ENCODE results near the gene VSTM2L.

The VSTM2L gene

GRCh38 chr20:37987602-37988290, 84.8 kb downstream of the VSTM2L start:
- DNase-seq = no peak
- no peaks in the 10 kb centered on the region for H3K27me3 ChIP-seq (replicated peaks; ENCODE audit: control insufficient read depth, insufficient read depth, low read length, poor library complexity, severe bottlenecking)
- no peaks in the 10 kb centered on the region for H3K9me3 ChIP-seq (ENCODE audit: control insufficient read depth, low read length)
- H3K27ac ChIP-seq (ENCODE audit: insufficient read depth, low read length, poor library complexity, severe bottlenecking) = no peak overlapping the region
- peaks cover 30% of the 10 kb centered on the region for H3K36me3 ChIP-seq (ENCODE audit: control insufficient read depth, insufficient read depth, low read length)
- no peaks in the 10 kb centered on the region for H3K4me1 ChIP-seq (ENCODE audit: control insufficient read depth, insufficient read depth, low read length, poor library complexity, severe bottlenecking)
- H3K4me3 ChIP-seq (ENCODE audit: insufficient read depth, low read depth, low read length, poor library complexity, severe bottlenecking) = no peak overlapping the region

- no peak overlapping the region for H3K27ac ChIP-seq (ENCODE audit: insufficient read depth, low read length, poor library complexity, severe bottlenecking)
- H3K36me3 ChIP-seq (ENCODE audit: control insufficient read depth, insufficient read depth, low read length) = peaks cover 25% of the 10 kb centered on the region
- no peak for DNase-seq
- H3K4me1 ChIP-seq (ENCODE audit: control insufficient read depth, insufficient read depth, low read length, poor library complexity, severe bottlenecking) = no peaks in the 10 kb centered on the region
- no peaks in the 10 kb centered on the region for H3K27me3 ChIP-seq (replicated peaks; ENCODE audit: control insufficient read depth, insufficient read depth, low read length, poor library complexity, severe bottlenecking)
- no peaks in the 10 kb centered on the region for H3K9me3 ChIP-seq (ENCODE audit: control insufficient read depth, low read length)
- H3K4me3 ChIP-seq (ENCODE audit: insufficient read depth, low read depth, low read length, poor library complexity, severe bottlenecking) = no peak overlapping the region
Measured at GRCh38 chr20:37988306-37988954, 85.5 kb downstream of the VSTM2L start.

GRCh38 chr20:37989601-37990295, 86.8 kb downstream of the VSTM2L start:
- H3K4me1 ChIP-seq (ENCODE audit: control insufficient read depth, insufficient read depth, low read length, poor library complexity, severe bottlenecking) = no peaks in the 10 kb centered on the region
- no peak overlapping the region for H3K4me3 ChIP-seq (ENCODE audit: insufficient read depth, low read depth, low read length, poor library complexity, severe bottlenecking)
- no peak for DNase-seq
- H3K27me3 ChIP-seq (replicated peaks; ENCODE audit: control insufficient read depth, insufficient read depth, low read length, poor library complexity, severe bottlenecking) = no peaks in the 10 kb centered on the region
- H3K36me3 ChIP-seq (ENCODE audit: control insufficient read depth, insufficient read depth, low read length) = peaks cover 25% of the 10 kb centered on the region
- no peaks in the 10 kb centered on the region for H3K9me3 ChIP-seq (ENCODE audit: control insufficient read depth, low read length)
- H3K27ac ChIP-seq (ENCODE audit: insufficient read depth, low read length, poor library complexity, severe bottlenecking) = peak overlapping the region; percentile 27

- H3K27me3 ChIP-seq (replicated peaks; ENCODE audit: control insufficient read depth, insufficient read depth, low read length, poor library complexity, severe bottlenecking) = no peaks in the 10 kb centered on the region
- no peaks in the 10 kb centered on the region for H3K4me1 ChIP-seq (ENCODE audit: control insufficient read depth, insufficient read depth, low read length, poor library complexity, severe bottlenecking)
- H3K27ac ChIP-seq (ENCODE audit: insufficient read depth, low read length, poor library complexity, severe bottlenecking) = peak overlapping the region; percentile 12
- peaks cover 34% of the 10 kb centered on the region for H3K36me3 ChIP-seq (ENCODE audit: control insufficient read depth, insufficient read depth, low read length)
- no peak overlapping the region for H3K4me3 ChIP-seq (ENCODE audit: insufficient read depth, low read depth, low read length, poor library complexity, severe bottlenecking)
- peak in 2 of 3 donors; percentile 9 to 17 for DNase-seq
- H3K9me3 ChIP-seq (ENCODE audit: control insufficient read depth, low read length) = no peaks in the 10 kb centered on the region
Measured at GRCh38 chr20:37990571-37991151, 87.7 kb downstream of the VSTM2L start.

GRCh38 chr20:37991157-37991866, 88.4 kb downstream of the VSTM2L start:
- no peaks in the 10 kb centered on the region for H3K27me3 ChIP-seq (replicated peaks; ENCODE audit: control insufficient read depth, insufficient read depth, low read length, poor library complexity, severe bottlenecking)
- no peak overlapping the region for H3K4me3 ChIP-seq (ENCODE audit: insufficient read depth, low read depth, low read length, poor library complexity, severe bottlenecking)
- DNase-seq = no peak
- no peaks in the 10 kb centered on the region for H3K4me1 ChIP-seq (ENCODE audit: control insufficient read depth, insufficient read depth, low read length, poor library complexity, severe bottlenecking)
- H3K9me3 ChIP-seq (ENCODE audit: control insufficient read depth, low read length) = no peaks in the 10 kb centered on the region
- no peak overlapping the region for H3K27ac ChIP-seq (ENCODE audit: insufficient read depth, low read length, poor library complexity, severe bottlenecking)
- peaks cover 40% of the 10 kb centered on the region for H3K36me3 ChIP-seq (ENCODE audit: control insufficient read depth, insufficient read depth, low read length)

- Histone ChIP-seq H3K9me3 (ENCODE audit: control insufficient read depth, low read length) (no peaks in the 10 kb centered on the region), H3K27ac (ENCODE audit: insufficient read depth, low read length, poor library complexity, severe bottlenecking) (no peak overlapping the region), H3K4me3 (ENCODE audit: insufficient read depth, low read depth, low read length, poor library complexity, severe bottlenecking) (no peak overlapping the region), H3K4me1 (ENCODE audit: control insufficient read depth, insufficient read depth, low read length, poor library complexity, severe bottlenecking) (no peaks in the 10 kb centered on the region), H3K27me3 (replicated peaks; ENCODE audit: control insufficient read depth, insufficient read depth, low read length, poor library complexity, severe bottlenecking) (no peaks in the 10 kb centered on the region), H3K36me3 (ENCODE audit: control insufficient read depth, insufficient read depth, low read length) (peaks cover 42% of the 10 kb centered on the region)
- no peak for DNase-seq
Measured at GRCh38 chr20:37991908-37992307, 89.0 kb downstream of the VSTM2L start.

GRCh38 chr20:37992802-37993409, 90.0 kb downstream of the VSTM2L start:
- Histone ChIP-seq H3K36me3 (ENCODE audit: control insufficient read depth, insufficient read depth, low read length) (peaks cover 44% of the 10 kb centered on the region), H3K4me1 (ENCODE audit: control insufficient read depth, insufficient read depth, low read length, poor library complexity, severe bottlenecking) (no peaks in the 10 kb centered on the region), H3K27me3 (replicated peaks; ENCODE audit: control insufficient read depth, insufficient read depth, low read length, poor library complexity, severe bottlenecking) (no peaks in the 10 kb centered on the region), H3K4me3 (ENCODE audit: insufficient read depth, low read depth, low read length, poor library complexity, severe bottlenecking) (no peak overlapping the region), H3K27ac (ENCODE audit: insufficient read depth, low read length, poor library complexity, severe bottlenecking) (no peak overlapping the region), H3K9me3 (ENCODE audit: control insufficient read depth, low read length) (no peaks in the 10 kb centered on the region)
- DNase-seq = no peak

- DNase-seq = no peak
- H3K9me3 ChIP-seq (ENCODE audit: control insufficient read depth, low read length) = no peaks in the 10 kb centered on the region
- H3K4me3 ChIP-seq (ENCODE audit: insufficient read depth, low read depth, low read length, poor library complexity, severe bottlenecking) = no peak overlapping the region
- H3K36me3 ChIP-seq (ENCODE audit: control insufficient read depth, insufficient read depth, low read length) = peaks cover 50% of the 10 kb centered on the region
- no peak overlapping the region for H3K27ac ChIP-seq (ENCODE audit: insufficient read depth, low read length, poor library complexity, severe bottlenecking)
- H3K27me3 ChIP-seq (replicated peaks; ENCODE audit: control insufficient read depth, insufficient read depth, low read length, poor library complexity, severe bottlenecking) = no peaks in the 10 kb centered on the region
- H3K4me1 ChIP-seq (ENCODE audit: control insufficient read depth, insufficient read depth, low read length, poor library complexity, severe bottlenecking) = no peaks in the 10 kb centered on the region
Measured at GRCh38 chr20:37994512-37994911, 91.6 kb downstream of the VSTM2L start.

All from effector memory CD4-positive, alpha-beta T cell (primary cell).